ENCODE measurements around the gene ATRX.
"Not testable (repeated sequence)": the region's sequence is repeated elsewhere in the genome, so short reads cannot be mapped to it uniquely, and the experiment has no call there.

Gene ATRX

GRCh38 chrX:77638397-77638796, 147.6 kb downstream of the ATRX start:
- H3K9ac ChIP-seq (ENCODE audit: low read length): no peak overlapping the region
- no peak overlapping the region for H2BK120ac ChIP-seq (ENCODE audit: low read depth, low read length)
- no peaks in the 10 kb centered on the region for H3K79me2 ChIP-seq (ENCODE audit: control insufficient read depth, insufficient read depth, low read length)
- peaks cover 1% of the 10 kb centered on the region for H3K79me1 ChIP-seq (ENCODE audit: low read length)
- no peaks in the 10 kb centered on the region for H3K27me3 ChIP-seq (ENCODE audit: insufficient read depth, low read length, poor library complexity)
- H2AK5ac ChIP-seq (ENCODE audit: low read length): no peak overlapping the region
- no peaks in the 10 kb centered on the region for H3K36me3 ChIP-seq (ENCODE audit: control insufficient read depth, insufficient read depth, low read length)
- no peak overlapping the region for H2BK15ac ChIP-seq (replicated peaks; ENCODE audit: low read depth)
- H3K18ac ChIP-seq (ENCODE audit: low read length): no peak overlapping the region
- H3K4me3 ChIP-seq (ENCODE audit: low read length): no peak overlapping the region
- no peak overlapping the region for H3K23ac ChIP-seq (ENCODE audit: low read length)
- H4K5ac ChIP-seq (ENCODE audit: low read length): no peak overlapping the region
- no peak overlapping the region for H3K4ac ChIP-seq (ENCODE audit: low read depth, low read length)
- H3K27ac ChIP-seq (ENCODE audit: low read depth, low read length): no peak overlapping the region
- DNase-seq: no peak
- no CpG with 5 or more reads among the region's 8 CpGs for WGBS (ENCODE audit: extremely low coverage, insufficient coverage, low lambda C conversion rate)
- no peak overlapping the region for H3K4me2 ChIP-seq (ENCODE audit: low read length)
- H3K56ac ChIP-seq (ENCODE audit: low read length): no peak overlapping the region
- no peak overlapping the region for H2BK5ac ChIP-seq (ENCODE audit: low read length)
- no peak overlapping the region for H4K8ac ChIP-seq (ENCODE audit: low read depth, low read length)
- H3K4me1 ChIP-seq (ENCODE audit: control insufficient read depth, low read depth, low read length): no peaks in the 10 kb centered on the region

GRCh38 chrX:77635373-77635772, 150.6 kb downstream of the ATRX start:
- no peaks in the 10 kb centered on the region for H3K36me3 ChIP-seq (ENCODE audit: control insufficient read depth, insufficient read depth, low read length)
- no CpG with 5 or more reads among the region's 2 CpGs for WGBS (ENCODE audit: extremely low coverage, insufficient coverage, low lambda C conversion rate)

GRCh38 chrX:77628294-77629025, 157.6 kb downstream of the ATRX start:
- H2AK5ac ChIP-seq (ENCODE audit: low read length): no peak overlapping the region
- H3K4me1 ChIP-seq (ENCODE audit: control insufficient read depth, low read depth, low read length): no peaks in the 10 kb centered on the region
- no CpG with 5 or more reads among the region's 1 CpG for WGBS (ENCODE audit: extremely low coverage, insufficient coverage, low lambda C conversion rate)
- H3K79me2 ChIP-seq (ENCODE audit: control insufficient read depth, insufficient read depth, low read length): no peaks in the 10 kb centered on the region
- H3K4ac ChIP-seq (ENCODE audit: low read depth, low read length): no peak overlapping the region
- H2BK120ac ChIP-seq (ENCODE audit: low read depth, low read length): no peak overlapping the region
- H2BK15ac ChIP-seq (replicated peaks; ENCODE audit: low read depth): no peak overlapping the region
- H4K8ac ChIP-seq (ENCODE audit: low read depth, low read length): no peak overlapping the region
- H2BK5ac ChIP-seq (ENCODE audit: low read length): no peak overlapping the region
- no peak overlapping the region for H3K4me3 ChIP-seq (ENCODE audit: low read length)
- H3K56ac ChIP-seq (ENCODE audit: low read length): no peak overlapping the region
- H3K27me3 ChIP-seq (ENCODE audit: insufficient read depth, low read length, poor library complexity): no peaks in the 10 kb centered on the region
- no peaks in the 10 kb centered on the region for H3K79me1 ChIP-seq (ENCODE audit: low read length)
- H3K9ac ChIP-seq (ENCODE audit: low read length): no peak overlapping the region
- no peak overlapping the region for H3K18ac ChIP-seq (ENCODE audit: low read length)
- DNase-seq: no peak
- no peak overlapping the region for H3K27ac ChIP-seq (ENCODE audit: low read depth, low read length)
- no peaks in the 10 kb centered on the region for H3K36me3 ChIP-seq (ENCODE audit: control insufficient read depth, insufficient read depth, low read length)
- no peak overlapping the region for H4K5ac ChIP-seq (ENCODE audit: low read length)
- no peak overlapping the region for H3K4me2 ChIP-seq (ENCODE audit: low read length)
- no peak overlapping the region for H3K23ac ChIP-seq (ENCODE audit: low read length)

More at GRCh38 chrX:77635373-77635772, 150.6 kb downstream of the ATRX start:
- H3K23ac ChIP-seq (ENCODE audit: low read length): no peak overlapping the region
- H3K79me1 ChIP-seq (ENCODE audit: low read length): peaks cover 1% of the 10 kb centered on the region
- H3K4ac ChIP-seq (ENCODE audit: low read depth, low read length): no peak overlapping the region
- H2BK120ac ChIP-seq (ENCODE audit: low read depth, low read length): no peak overlapping the region
- no peak overlapping the region for H3K56ac ChIP-seq (ENCODE audit: low read length)
- no peak overlapping the region for H2BK5ac ChIP-seq (ENCODE audit: low read length)
- H3K4me1 ChIP-seq (ENCODE audit: control insufficient read depth, low read depth, low read length): no peaks in the 10 kb centered on the region
- no peaks in the 10 kb centered on the region for H3K79me2 ChIP-seq (ENCODE audit: control insufficient read depth, insufficient read depth, low read length)
- no peak overlapping the region for H2AK5ac ChIP-seq (ENCODE audit: low read length)
- no peak overlapping the region for H3K4me2 ChIP-seq (ENCODE audit: low read length)
- H3K4me3 ChIP-seq (ENCODE audit: low read length): no peak overlapping the region
- no peaks in the 10 kb centered on the region for H3K27me3 ChIP-seq (ENCODE audit: insufficient read depth, low read length, poor library complexity)
- no peak overlapping the region for H3K27ac ChIP-seq (ENCODE audit: low read depth, low read length)
- H2BK15ac ChIP-seq (replicated peaks; ENCODE audit: low read depth): no peak overlapping the region
- H4K5ac ChIP-seq (ENCODE audit: low read length): no peak overlapping the region
- H3K18ac ChIP-seq (ENCODE audit: low read length): no peak overlapping the region
- H3K9ac ChIP-seq (ENCODE audit: low read length): no peak overlapping the region
- H4K8ac ChIP-seq (ENCODE audit: low read depth, low read length): no peak overlapping the region
- DNase-seq: no peak

GRCh38 chrX:77622672-77623071, 163.3 kb downstream of the ATRX start:
- Histone ChIP-seq H3K23ac (ENCODE audit: low read length) (no peak overlapping the region), H2BK120ac (ENCODE audit: low read depth, low read length) (no peak overlapping the region), H3K9ac (ENCODE audit: low read length) (no peak overlapping the region), H3K79me1 (ENCODE audit: low read length) (no peaks in the 10 kb centered on the region), H3K4me2 (ENCODE audit: low read length) (no peak overlapping the region), H2BK15ac (replicated peaks; ENCODE audit: low read depth) (no peak overlapping the region), H3K79me2 (ENCODE audit: control insufficient read depth, insufficient read depth, low read length) (no peaks in the 10 kb centered on the region), H3K4me1 (ENCODE audit: control insufficient read depth, low read depth, low read length) (no peaks in the 10 kb centered on the region), H3K27ac (ENCODE audit: low read depth, low read length) (no peak overlapping the region), H2BK5ac (ENCODE audit: low read length) (no peak overlapping the region), H2AK5ac (ENCODE audit: low read length) (no peak overlapping the region), H3K4me3 (ENCODE audit: low read length) (no peak overlapping the region), H3K36me3 (ENCODE audit: control insufficient read depth, insufficient read depth, low read length) (no peaks in the 10 kb centered on the region), H4K5ac (ENCODE audit: low read length) (no peak overlapping the region), H3K18ac (ENCODE audit: low read length) (no peak overlapping the region), H3K4ac (ENCODE audit: low read depth, low read length) (no peak overlapping the region), H4K8ac (ENCODE audit: low read depth, low read length) (no peak overlapping the region), H3K56ac (ENCODE audit: low read length) (no peak overlapping the region), H3K27me3 (ENCODE audit: insufficient read depth, low read length, poor library complexity) (no peaks in the 10 kb centered on the region)
- DNase-seq: no peak
- no CpG with 5 or more reads among the region's 9 CpGs for WGBS (ENCODE audit: extremely low coverage, insufficient coverage, low lambda C conversion rate)

- Histone ChIP-seq H3K36me3 (ENCODE audit: control insufficient read depth, insufficient read depth, low read length) (no peaks in the 10 kb centered on the region), H3K4me2 (ENCODE audit: low read length) (no peak overlapping the region), H4K8ac (ENCODE audit: low read depth, low read length) (no peak overlapping the region), H3K9ac (ENCODE audit: low read length) (no peak overlapping the region), H3K27me3 (ENCODE audit: insufficient read depth, low read length, poor library complexity) (no peaks in the 10 kb centered on the region), H3K79me2 (ENCODE audit: control insufficient read depth, insufficient read depth, low read length) (no peaks in the 10 kb centered on the region), H2BK5ac (ENCODE audit: low read length) (no peak overlapping the region), H2AK5ac (ENCODE audit: low read length) (no peak overlapping the region), H3K4ac (ENCODE audit: low read depth, low read length) (no peak overlapping the region), H2BK15ac (replicated peaks; ENCODE audit: low read depth) (no peak overlapping the region), H3K4me3 (ENCODE audit: low read length) (no peak overlapping the region), H4K5ac (ENCODE audit: low read length) (no peak overlapping the region), H3K79me1 (ENCODE audit: low read length) (no peaks in the 10 kb centered on the region), H3K18ac (ENCODE audit: low read length) (no peak overlapping the region), H3K56ac (ENCODE audit: low read length) (no peak overlapping the region), H3K4me1 (ENCODE audit: control insufficient read depth, low read depth, low read length) (no peaks in the 10 kb centered on the region), H2BK120ac (ENCODE audit: low read depth, low read length) (no peak overlapping the region), H3K27ac (ENCODE audit: low read depth, low read length) (no peak overlapping the region), H3K23ac (ENCODE audit: low read length) (no peak overlapping the region)
- peak; percentile 5 for DNase-seq
- no CpG with 5 or more reads among the region's 3 CpGs for WGBS (ENCODE audit: extremely low coverage, insufficient coverage, low lambda C conversion rate)
These were observed 163.8 kb downstream of the ATRX start for GRCh38 chrX:77622233-77622632.

GRCh38 chrX:77621453-77621852, 164.6 kb downstream of the ATRX start:
- not testable (repeated sequence) for H3K4ac ChIP-seq (ENCODE audit: low read depth, low read length); H2BK5ac ChIP-seq (ENCODE audit: low read length); H2AK5ac ChIP-seq (ENCODE audit: low read length); H4K5ac ChIP-seq (ENCODE audit: low read length); H3K18ac ChIP-seq (ENCODE audit: low read length); H3K36me3 ChIP-seq (ENCODE audit: control insufficient read depth, insufficient read depth, low read length); H3K4me2 ChIP-seq (ENCODE audit: low read length); H3K79me2 ChIP-seq (ENCODE audit: control insufficient read depth, insufficient read depth, low read length); H3K23ac ChIP-seq (ENCODE audit: low read length); H3K4me3 ChIP-seq (ENCODE audit: low read length); H4K8ac ChIP-seq (ENCODE audit: low read depth, low read length); H2BK15ac ChIP-seq (replicated peaks; ENCODE audit: low read depth); H2BK120ac ChIP-seq (ENCODE audit: low read depth, low read length); H3K27ac ChIP-seq (ENCODE audit: low read depth, low read length); H3K56ac ChIP-seq (ENCODE audit: low read length); H3K79me1 ChIP-seq (ENCODE audit: low read length); H3K27me3 ChIP-seq (ENCODE audit: insufficient read depth, low read length, poor library complexity); H3K4me1 ChIP-seq (ENCODE audit: control insufficient read depth, low read depth, low read length); DNase-seq; H3K9ac ChIP-seq (ENCODE audit: low read length)
- WGBS (ENCODE audit: extremely low coverage, insufficient coverage, low lambda C conversion rate): no CpG with 5 or more reads among the region's 5 CpGs

Measured in mesendoderm (in vitro differentiated cells).